Small intestine (tissue), 7 donors: ENCODE measurements around the gene KIAA0930. TPM values are rescaled to one million over a fixed set of nuclear protein-coding genes. Genes with fewer than 3 reads are reported as not detected.
A peak's percentile ranks its signal among the peaks of the same experiment; 100 is the strongest.
"Not testable (repeated sequence)": the region's sequence is repeated elsewhere in the genome, so short reads cannot be mapped to it uniquely, and the experiment has no call there.

Experiments used
- DNase-seq, 2 donors: peaks; one replicate each; pipeline versions ENCODE4 v3.0.0 to v3.0.0-alpha.2; 2013
- FAIRE-seq: peaks from 2 replicates; lab custom pipeline; 2012; peaks lifted over from hg19 to GRCh38; lab: Jason Lieb, UNC
- H3K27ac ChIP-seq, 3 donors: one replicate each; pipeline ENCODE4 v1.5.1; 2013; ENCODE audit warnings: low read length in 2 of 3, mild to moderate bottlenecking in 2 of 3, control low read depth in 1 of 3, inconsistent platforms in 1 of 3, low read depth in 1 of 3, moderate library complexity in 1 of 3
- H3K27me3 ChIP-seq, 3 donors: one replicate each; pipeline ENCODE4 v1.6.1; 2013; ENCODE audit warnings: low read length in 3 of 3, inconsistent platforms in 1 of 3; ENCODE audit not compliant: control insufficient read depth in 3 of 3, insufficient read depth in 3 of 3
- H3K36me3 ChIP-seq, 3 donors: one replicate each; pipeline ENCODE4 v1.6.1; 2013; ENCODE audit warnings: low read length in 3 of 3, inconsistent platforms in 1 of 3, low read depth in 1 of 3, mild to moderate bottlenecking in 1 of 3, moderate library complexity in 1 of 3; ENCODE audit not compliant: control insufficient read depth in 3 of 3, insufficient read depth in 2 of 3
- H3K4me1 ChIP-seq, 3 donors: one replicate each; pipeline ENCODE4 v1.6.1; 2013; ENCODE audit warnings: low read length in 2 of 3, inconsistent platforms in 1 of 3, low read depth in 1 of 3, mild to moderate bottlenecking in 1 of 3, moderate library complexity in 1 of 3; ENCODE audit not compliant: control insufficient read depth in 3 of 3, insufficient read depth in 2 of 3
- H3K4me3 ChIP-seq, 3 donors: one replicate each; pipeline ENCODE4 v1.5.1; 2013; ENCODE audit warnings: low read length in 3 of 3, control low read depth in 1 of 3, inconsistent platforms in 1 of 3, low read depth in 1 of 3, mild to moderate bottlenecking in 1 of 3, moderate library complexity in 1 of 3
- H3K9me3 ChIP-seq, 2 donors: one replicate each; pipeline ENCODE4 v1.6.1; 2013; ENCODE audit warnings: low read depth in 1 of 2, low read length in 1 of 2; ENCODE audit not compliant: control insufficient read depth in 2 of 2, insufficient read depth in 1 of 2
- WGBS, 3 donors: extraction: QIAGEN DNeasy Blood & Tissue Kit; methylation state at CpG; one replicate each; pipeline ENCODE4 v1.1.7; 2013; 5-methylcytosine and 5-hydroxymethylcytosine counted together
- polyA plus RNA-seq, 4 donors: library from polyadenylated mRNA; stranded (reverse) in 3 of 4; unstranded in 1 of 4; fragments of 200-250 nt in 3 of 4; fragments of 120-200 nt in 1 of 4; gene quantifications; one replicate each; pipeline versions ENCODE4 v1.2.1 to v1.2.3, GENCODE V29; 2013
- donor health status: healthy with polysubstance abuse.
- donor health status: control.
- donor health status: control.
- donor health status: Bipolar disorder and iron deficiency.
- donor health status: healthy.

KIAA0930 gene
- polyA plus RNA-seq, 4 donors = 19.3 to 29.0 (median 26.0) TPM

GRCh38 chr22:45278125-45278524 lies 37.4 kb upstream of the KIAA0930 start:
- Histone ChIP-seq H3K4me3 (no peak overlapping the region), H3K4me1 (peaks cover 3 to 48% (median 5%) of the 10 kb centered on the region in 3 donors), H3K27ac (no peak overlapping the region), H3K9me3 (peaks cover 0 to 2% of the 10 kb centered on the region in 2 donors), H3K36me3 (no peaks in the 10 kb centered on the region), H3K27me3 (no peaks in the 10 kb centered on the region)
- WGBS, 3 donors = 84 to 89% (median 85%) methylated on average over 9 of the region's 9 CpGs
- DNase-seq = no peak
- FAIRE-seq = no peak

- not testable (repeated sequence) for H3K27me3 ChIP-seq, H3K27ac ChIP-seq, H3K36me3 ChIP-seq, DNase-seq, FAIRE-seq, H3K9me3 ChIP-seq, H3K4me3 ChIP-seq
- 79 to 85% (median 82%) methylated on average over 7 of the region's 7 CpGs for WGBS, 3 donors
- H3K4me1 ChIP-seq = peaks cover 3 to 50% (median 5%) of the 10 kb centered on the region in 3 donors
These were observed 37.0 kb upstream of the KIAA0930 start for GRCh38 chr22:45277720-45278119.

GRCh38 chr22:45276507-45277105 lies 35.9 kb upstream of the KIAA0930 start:
- WGBS, 3 donors = 78 to 91% (median 83%) methylated on average over 12 of the region's 12 CpGs
- H3K4me3 ChIP-seq = no peak overlapping the region
- peaks cover 3 to 51% (median 5%) of the 10 kb centered on the region in 3 donors for H3K4me1 ChIP-seq
- H3K9me3 ChIP-seq = peaks cover 0 to 2% of the 10 kb centered on the region in 2 donors
- H3K36me3 ChIP-seq = peaks cover 0 to 2% (median 0%) of the 10 kb centered on the region in 3 donors
- FAIRE-seq (no peak), DNase-seq (peak in 1 of 2 donors; percentile 60)
- H3K27me3 ChIP-seq = no peaks in the 10 kb centered on the region
- no peak overlapping the region for H3K27ac ChIP-seq

GRCh38 chr22:45273452-45274075 lies 32.9 kb upstream of the KIAA0930 start:
- Histone ChIP-seq H3K9me3 (peaks cover 0 to 2% of the 10 kb centered on the region in 2 donors), H3K4me3 (no peak overlapping the region), H3K4me1 (peaks cover 3 to 51% (median 5%) of the 10 kb centered on the region in 3 donors), H3K27me3 (no peaks in the 10 kb centered on the region), H3K36me3 (peaks cover 0 to 2% (median 0%) of the 10 kb centered on the region in 3 donors), H3K27ac (peak overlapping the region; percentile 5 to 97 (median 69))
- FAIRE-seq = no peak
- 36 to 62% (median 61%) methylated on average over 15 of the region's 15 CpGs for WGBS, 3 donors
- DNase-seq = peak; percentile 95 to 96

GRCh38 chr22:45272498-45272897 lies 31.8 kb upstream of the KIAA0930 start:
- Histone ChIP-seq H3K4me1 (peaks cover 3 to 51% (median 5%) of the 10 kb centered on the region in 3 donors), H3K36me3 (peaks cover 0 to 2% (median 0%) of the 10 kb centered on the region in 3 donors), H3K27me3 (no peaks in the 10 kb centered on the region), H3K4me3 (no peak overlapping the region), H3K9me3 (peaks cover 0 to 2% of the 10 kb centered on the region in 2 donors), H3K27ac (peak overlapping the region; percentile 58 to 97 (median 59))
- no peak for FAIRE-seq
- 81 to 91% (median 85%) methylated on average over 7 of the region's 7 CpGs for WGBS, 3 donors
- no peak for DNase-seq

- 52 to 84% (median 79%) methylated on average over 13 of the region's 13 CpGs for WGBS, 3 donors
- FAIRE-seq (no peak), DNase-seq (peak in 1 of 2 donors; percentile 42)
- Histone ChIP-seq H3K4me3 (no peak overlapping the region), H3K27me3 (no peaks in the 10 kb centered on the region), H3K27ac (peak overlapping the region in 2 of 3 donors; percentile 59 to 97), H3K36me3 (peaks cover 0 to 2% (median 0%) of the 10 kb centered on the region in 3 donors), H3K4me1 (peaks cover 3 to 51% (median 5%) of the 10 kb centered on the region in 3 donors), H3K9me3 (peaks cover 0 to 2% of the 10 kb centered on the region in 2 donors)
These were observed 31.0 kb upstream of the KIAA0930 start for GRCh38 chr22:45271667-45272201.

- peaks cover 0 to 2% of the 10 kb centered on the region in 2 donors for H3K9me3 ChIP-seq
- H3K27me3 ChIP-seq = no peaks in the 10 kb centered on the region
- no peak overlapping the region for H3K4me3 ChIP-seq
- no peak overlapping the region for H3K27ac ChIP-seq
- DNase-seq = peak in 1 of 2 donors; percentile 28
- 76 to 86% (median 83%) methylated on average over 16 of the region's 16 CpGs for WGBS, 3 donors
- FAIRE-seq = no peak
- H3K36me3 ChIP-seq = peaks cover 0 to 2% (median 0%) of the 10 kb centered on the region in 3 donors
- peaks cover 3 to 49% (median 5%) of the 10 kb centered on the region in 3 donors for H3K4me1 ChIP-seq
These were observed 29.7 kb upstream of the KIAA0930 start for GRCh38 chr22:45270095-45271020.
